ENCODE data around the gene RXRB. TPM values are rescaled to one million over a fixed set of nuclear protein-coding genes. Genes with fewer than 3 reads are reported as not detected.

The RXRB gene
- total RNA-seq, 4 donors from 2014 or later, result 28.6 to 71.0 (median 34.0) TPM

DNA sequence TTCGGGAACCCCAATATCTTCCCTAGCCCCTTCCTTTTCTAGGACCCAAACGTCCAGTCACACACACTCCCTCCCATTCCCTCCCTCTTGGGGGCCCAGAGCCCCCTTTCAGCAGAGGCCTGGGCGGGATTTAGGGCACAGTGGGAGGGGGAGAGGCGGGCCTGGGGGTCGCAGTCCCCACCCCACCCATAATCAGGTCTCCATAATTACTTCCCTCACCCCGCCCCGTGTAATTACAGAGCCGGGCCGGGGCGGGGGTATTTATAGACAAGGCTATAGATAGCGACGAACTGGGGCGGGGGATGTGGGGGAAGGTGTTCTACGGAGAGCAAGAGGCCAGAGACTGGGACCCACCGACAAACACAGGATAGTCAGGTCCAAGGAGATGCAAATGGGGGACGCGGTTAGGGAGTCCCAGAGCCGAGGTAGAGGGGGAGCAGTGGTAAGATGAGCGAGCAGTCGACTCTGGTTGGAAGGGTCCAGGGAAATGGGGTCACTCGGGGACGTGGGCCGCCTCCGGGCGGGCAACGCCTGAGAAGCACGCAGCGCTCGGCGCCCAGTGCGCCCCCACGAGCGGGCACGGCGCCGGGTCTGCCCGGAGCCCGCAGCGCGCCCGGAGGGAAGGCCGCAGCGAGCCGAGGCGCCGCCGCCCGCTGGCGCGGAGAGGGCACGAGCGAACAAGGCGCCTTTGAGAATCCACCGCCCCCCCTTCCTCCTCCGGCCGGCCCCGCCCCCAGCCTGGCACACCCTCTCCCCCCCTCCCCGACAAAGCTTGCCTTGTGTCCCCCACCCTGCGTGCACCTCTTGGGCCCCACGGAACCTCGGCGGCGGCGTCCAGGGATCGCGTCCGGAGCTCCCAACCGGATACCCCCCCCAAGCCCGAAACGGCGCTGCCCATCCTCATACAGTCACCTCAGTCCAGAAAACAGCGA is 7.5 kb downstream of the RXRB start:
- TF ChIP-seq POLR2A (IDR thresholded peaks at IDR 0.05) (no peak), CTCF (IDR thresholded peaks at IDR 0.05) (no peak)

DNA sequence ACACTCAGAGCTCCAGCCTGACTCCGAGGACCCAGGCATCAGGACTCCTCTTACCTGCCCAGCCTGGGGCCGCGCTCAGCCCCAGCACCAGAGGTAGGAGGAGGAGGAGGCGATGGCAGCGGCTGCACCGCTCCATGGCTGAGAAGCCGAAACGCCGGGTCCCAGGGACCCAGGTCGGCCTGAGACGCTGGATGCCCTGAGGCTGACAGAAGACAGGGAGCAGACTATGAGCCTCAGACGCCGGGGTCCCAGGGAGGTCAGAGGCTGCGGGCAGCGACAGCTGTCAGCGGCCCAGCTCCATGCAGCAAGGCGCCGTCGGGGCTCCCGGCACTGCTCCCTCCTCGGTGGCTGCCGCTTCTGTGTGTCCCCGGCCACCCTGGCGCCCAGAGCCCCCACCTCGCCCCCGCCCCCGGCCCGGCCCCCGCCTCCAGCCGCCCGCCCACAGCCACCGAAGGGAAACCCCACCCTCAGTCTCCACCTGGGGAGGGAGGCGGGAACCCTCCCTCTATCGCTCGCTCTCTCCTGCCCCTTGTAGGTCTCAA is 8.3 kb downstream of the RXRB start, which contains the start of gene COL11A2:
COL11A2 (minus strand) TSS at position 363 of the 542 bp plus-strand sequence; CDS start at position 136, 227 bp downstream.
- Histone ChIP-seq H3K36me3 (no peaks in the 10 kb centered on the region), H3K4me3 (peak within 1 kb of the TSS; percentile 16 to 32), H3K27me3 (peaks cover 0 to 8% of the 10 kb centered on the region in 2 donors), H3K9me3 (no peaks in the 10 kb centered on the region), H3K27ac (peak within 1 kb of the TSS; percentile 16 to 68), H3K4me1 (peaks cover 0 to 11% of the 10 kb centered on the region in 2 donors)
- no peak for DNase-seq
- TF ChIP-seq CTCF (IDR thresholded peaks at IDR 0.05) (no peak), POLR2A (IDR thresholded peaks at IDR 0.05) (no peak)
- intact Hi-C loops (cut with DNase I; ENCODE audit: low total_unique reads), result no loop called here

More for the DNA sequence above, 7.5 kb downstream of the RXRB start:
- Histone ChIP-seq H3K4me3 (peak overlapping the region; percentile 16 to 32), H3K4me1 (peaks cover 0 to 11% of the 10 kb centered on the region in 2 donors), H3K9me3 (no peaks in the 10 kb centered on the region), H3K27ac (peak overlapping the region; percentile 16 to 68), H3K27me3 (peaks cover 0 to 8% of the 10 kb centered on the region in 2 donors), H3K36me3 (no peaks in the 10 kb centered on the region)
- intact Hi-C loops (cut with DNase I; ENCODE audit: low total_unique reads), result no loop called here
- DNase-seq, result peak in 1 of 2 donors; percentile 36

- Histone ChIP-seq H3K27me3 (peaks cover 0 to 8% of the 10 kb centered on the region in 2 donors), H3K27ac (no peak overlapping the region), H3K4me3 (no peak overlapping the region), H3K4me1 (peaks cover 0 to 11% of the 10 kb centered on the region in 2 donors), H3K36me3 (no peaks in the 10 kb centered on the region), H3K9me3 (no peaks in the 10 kb centered on the region)
- intact Hi-C loops (cut with DNase I; ENCODE audit: low total_unique reads), result no loop called here
- no peak for DNase-seq
- TF ChIP-seq CTCF (IDR thresholded peaks at IDR 0.05) (no peak), POLR2A (IDR thresholded peaks at IDR 0.05) (no peak)
Observed at GRCh38 chr6:33191383-33192104, 8.9 kb downstream of the RXRB start.

- no peak for DNase-seq
- Histone ChIP-seq H3K4me3 (no peak overlapping the region), H3K9me3 (no peaks in the 10 kb centered on the region), H3K27me3 (peaks cover 0 to 8% of the 10 kb centered on the region in 2 donors), H3K27ac (no peak overlapping the region), H3K4me1 (peaks cover 0 to 11% of the 10 kb centered on the region in 2 donors), H3K36me3 (no peaks in the 10 kb centered on the region)
- TF ChIP-seq CTCF (IDR thresholded peaks at IDR 0.05) (no peak), POLR2A (IDR thresholded peaks at IDR 0.05) (no peak)
- intact Hi-C loops (cut with DNase I; ENCODE audit: low total_unique reads), result no loop called here
Observed at GRCh38 chr6:33190504-33191107, 9.9 kb downstream of the RXRB start.

All from uterus (tissue), 4 donors.